Measurements from ENCODE around the gene ASTN2.

DNA sequence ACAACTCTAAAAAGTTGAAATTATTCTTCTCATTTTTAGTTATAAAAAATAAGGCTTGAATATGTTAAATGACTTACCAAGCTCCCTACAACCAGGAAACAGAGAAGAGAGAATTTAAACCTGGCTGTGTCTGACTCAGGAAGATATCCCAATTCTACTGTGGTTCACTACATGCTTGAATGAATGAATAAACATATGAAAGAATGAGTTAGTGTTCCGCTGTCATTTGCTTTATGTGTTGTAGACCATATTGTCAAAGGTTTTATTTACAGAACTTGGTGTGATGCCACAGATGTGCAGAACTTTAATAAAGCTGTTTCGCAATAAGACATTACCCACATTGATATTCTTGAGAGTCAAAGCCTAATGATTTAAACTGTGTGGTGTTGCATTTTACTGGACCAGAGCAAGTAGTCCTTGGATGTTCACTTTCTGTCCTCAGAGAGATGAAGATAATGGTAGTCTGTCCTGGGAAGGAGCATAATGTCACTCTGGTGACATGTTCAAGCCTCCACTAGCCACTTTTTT lies 414.6 kb downstream of the ASTN2 start:
- TF ChIP-seq, protein P1, sequence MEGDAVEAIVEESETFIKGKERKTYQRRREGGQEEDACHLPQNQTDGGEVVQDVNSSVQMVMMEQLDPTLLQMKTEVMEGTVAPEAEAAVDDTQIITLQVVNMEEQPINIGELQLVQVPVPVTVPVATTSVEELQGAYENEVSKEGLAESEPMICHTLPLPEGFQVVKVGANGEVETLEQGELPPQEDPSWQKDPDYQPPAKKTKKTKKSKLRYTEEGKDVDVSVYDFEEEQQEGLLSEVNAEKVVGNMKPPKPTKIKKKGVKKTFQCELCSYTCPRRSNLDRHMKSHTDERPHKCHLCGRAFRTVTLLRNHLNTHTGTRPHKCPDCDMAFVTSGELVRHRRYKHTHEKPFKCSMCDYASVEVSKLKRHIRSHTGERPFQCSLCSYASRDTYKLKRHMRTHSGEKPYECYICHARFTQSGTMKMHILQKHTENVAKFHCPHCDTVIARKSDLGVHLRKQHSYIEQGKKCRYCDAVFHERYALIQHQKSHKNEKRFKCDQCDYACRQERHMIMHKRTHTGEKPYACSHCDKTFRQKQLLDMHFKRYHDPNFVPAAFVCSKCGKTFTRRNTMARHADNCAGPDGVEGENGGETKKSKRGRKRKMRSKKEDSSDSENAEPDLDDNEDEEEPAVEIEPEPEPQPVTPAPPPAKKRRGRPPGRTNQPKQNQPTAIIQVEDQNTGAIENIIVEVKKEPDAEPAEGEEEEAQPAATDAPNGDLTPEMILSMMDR (IDR thresholded peaks at IDR 0.05; ENCODE audit: insufficient read depth, low read depth, low read length) = no peak
- no peak for TF ChIP-seq EZH2 (IDR thresholded peaks at IDR 0.05; ENCODE audit: insufficient read depth, low read length)
